Peyer's patch (tissue), 4 donors: ENCODE results near the gene SH2D3A.

ENCODE experiments used
- CTCF ChIP-seq, 6 experiments: fragments of 450-650 bp in 4 of 6; fragments of 200-600 bp in 2 of 6; sonication (generic) in 1 of 6; IDR thresholded peaks; one replicate each; pipeline ENCODE4 v1.5.1; 2017 to 2019; ENCODE audit warnings: antibody characterized with exemption in 6 of 6, mild to moderate bottlenecking in 3 of 6, moderate library complexity in 1 of 6
- POLR2A ChIP-seq, 2 donors: fragments of 450-650 bp; IDR thresholded peaks; one replicate each; pipeline ENCODE4 v1.5.1; 2017; ENCODE audit warnings: antibody characterized with exemption in 2 of 2, mild to moderate bottlenecking in 2 of 2, moderate library complexity in 2 of 2

GRCh38 chr19:6807291-6807690, 40.1 kb upstream of the SH2D3A start:
- no peak for TF ChIP-seq CTCF (IDR thresholded peaks at IDR 0.05)
- no peak for TF ChIP-seq POLR2A (IDR thresholded peaks at IDR 0.05)
